ENCODE measurements around the gene ZNF609. TPM values are rescaled to one million over a fixed set of nuclear protein-coding genes. Genes with fewer than 3 reads are reported as not detected.
"Not testable (repeated sequence)": the region's sequence is repeated elsewhere in the genome, so short reads cannot be mapped to it uniquely, and the experiment has no call there.

ZNF609 gene
- total RNA-seq, 2 donors from 2014 or later = 17.9 to 22.7 TPM

DNA sequence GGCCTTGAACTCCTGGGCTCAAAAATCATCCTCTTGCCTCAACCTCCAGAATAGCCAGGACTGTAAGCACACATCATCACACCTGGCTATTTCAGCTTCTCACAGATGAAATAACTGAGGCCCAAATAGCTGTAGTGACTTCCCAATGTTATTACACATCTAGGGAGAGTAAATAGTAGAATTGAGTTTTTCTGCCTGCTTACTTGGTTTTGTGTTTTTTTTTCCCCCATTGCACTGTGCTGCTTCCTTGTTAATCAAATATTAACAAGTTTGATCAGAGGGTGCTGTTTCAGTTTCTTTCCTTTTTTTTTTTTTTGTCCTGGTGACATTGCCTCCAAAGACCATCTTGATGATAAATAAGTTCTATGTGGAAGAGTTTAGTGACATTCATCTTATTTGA is 23.4 kb downstream of the ZNF609 start:
- DNase-seq (no peak), ATAC-seq (no peak)
- no peaks in the 10 kb centered on the region for H3K36me3 ChIP-seq (replicated peaks in 1 of 2; ENCODE audit: insufficient read depth in 1 of 2, low read depth in 2 of 2)
- TF ChIP-seq POLR2A (IDR thresholded peaks at IDR 0.05) = no peak
- TF ChIP-seq, protein P1, sequence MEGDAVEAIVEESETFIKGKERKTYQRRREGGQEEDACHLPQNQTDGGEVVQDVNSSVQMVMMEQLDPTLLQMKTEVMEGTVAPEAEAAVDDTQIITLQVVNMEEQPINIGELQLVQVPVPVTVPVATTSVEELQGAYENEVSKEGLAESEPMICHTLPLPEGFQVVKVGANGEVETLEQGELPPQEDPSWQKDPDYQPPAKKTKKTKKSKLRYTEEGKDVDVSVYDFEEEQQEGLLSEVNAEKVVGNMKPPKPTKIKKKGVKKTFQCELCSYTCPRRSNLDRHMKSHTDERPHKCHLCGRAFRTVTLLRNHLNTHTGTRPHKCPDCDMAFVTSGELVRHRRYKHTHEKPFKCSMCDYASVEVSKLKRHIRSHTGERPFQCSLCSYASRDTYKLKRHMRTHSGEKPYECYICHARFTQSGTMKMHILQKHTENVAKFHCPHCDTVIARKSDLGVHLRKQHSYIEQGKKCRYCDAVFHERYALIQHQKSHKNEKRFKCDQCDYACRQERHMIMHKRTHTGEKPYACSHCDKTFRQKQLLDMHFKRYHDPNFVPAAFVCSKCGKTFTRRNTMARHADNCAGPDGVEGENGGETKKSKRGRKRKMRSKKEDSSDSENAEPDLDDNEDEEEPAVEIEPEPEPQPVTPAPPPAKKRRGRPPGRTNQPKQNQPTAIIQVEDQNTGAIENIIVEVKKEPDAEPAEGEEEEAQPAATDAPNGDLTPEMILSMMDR (IDR thresholded peaks at IDR 0.05) = no peak
- H3K4me1 ChIP-seq = peaks cover 30% of the 10 kb centered on the region
- peak overlapping the region in 2 of 4 donors; percentile 24 to 52 for H3K27ac ChIP-seq
- H3K9me3 ChIP-seq = no peaks in the 10 kb centered on the region
- intact Hi-C loops (cut with DNase I) = no loop called here
- H3K4me3 ChIP-seq = no peak overlapping the region
- H3K27me3 ChIP-seq = no peaks in the 10 kb centered on the region

- H3K27ac ChIP-seq = no peak overlapping the region
- H3K36me3 ChIP-seq (replicated peaks in 1 of 2; ENCODE audit: insufficient read depth in 1 of 2, low read depth in 2 of 2) = no peaks in the 10 kb centered on the region
- no peak overlapping the region for H3K4me3 ChIP-seq
- no peaks in the 10 kb centered on the region for H3K9me3 ChIP-seq
- no peak for TF ChIP-seq POLR2A (IDR thresholded peaks at IDR 0.05)
- TF ChIP-seq, protein P1 (IDR thresholded peaks at IDR 0.05) = no peak
- ATAC-seq (no peak), DNase-seq (no peak)
- intact Hi-C loops (cut with DNase I) = no loop called here
- peaks cover 23% of the 10 kb centered on the region for H3K4me1 ChIP-seq
- no peaks in the 10 kb centered on the region for H3K27me3 ChIP-seq
Measured at GRCh38 chr15:64485796-64486195, 25.4 kb downstream of the ZNF609 start.

DNA sequence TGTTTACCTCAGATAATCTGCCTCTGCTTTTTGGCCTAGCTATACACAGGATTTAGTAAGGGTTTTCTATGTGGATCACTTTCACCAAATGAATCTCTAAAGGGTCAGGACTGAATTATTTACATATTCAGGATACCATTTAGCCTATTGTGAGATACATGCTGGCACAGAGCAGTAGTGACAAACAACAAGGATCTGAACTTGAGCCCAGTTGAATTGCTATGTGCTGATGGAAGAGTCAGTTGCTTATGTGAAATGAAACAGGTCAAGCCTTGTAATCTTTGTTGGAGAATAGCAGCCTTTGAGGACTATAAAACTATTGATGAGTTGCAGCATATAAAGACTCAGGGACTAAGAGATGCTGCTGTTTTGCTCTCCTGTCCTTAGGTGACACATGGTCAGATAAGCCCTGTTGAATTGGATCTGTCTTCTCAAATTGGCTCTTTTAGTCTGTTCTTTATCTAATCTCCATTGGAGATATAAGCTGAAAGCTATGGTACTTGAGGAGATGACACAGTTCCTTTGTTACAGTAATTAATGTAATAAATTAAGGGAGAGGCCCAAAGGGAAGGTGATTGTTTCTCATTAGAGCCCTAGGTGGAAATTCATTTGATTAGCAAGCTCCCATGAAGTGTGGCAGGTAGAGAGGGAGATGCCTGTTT is 30.4 kb downstream of the ZNF609 start:
- no peaks in the 10 kb centered on the region for H3K36me3 ChIP-seq (replicated peaks in 1 of 2; ENCODE audit: insufficient read depth in 1 of 2, low read depth in 2 of 2)
- no peaks in the 10 kb centered on the region for H3K9me3 ChIP-seq
- DNase-seq (no peak), ATAC-seq (no peak)
- H3K4me1 ChIP-seq = no peaks in the 10 kb centered on the region
- H3K27me3 ChIP-seq = no peaks in the 10 kb centered on the region
- intact Hi-C loops (cut with DNase I) = no loop called here
- no peak for TF ChIP-seq POLR2A (IDR thresholded peaks at IDR 0.05)
- TF ChIP-seq, protein P1 (IDR thresholded peaks at IDR 0.05) = no peak
- no peak overlapping the region for H3K27ac ChIP-seq
- H3K4me3 ChIP-seq = no peak overlapping the region

DNA sequence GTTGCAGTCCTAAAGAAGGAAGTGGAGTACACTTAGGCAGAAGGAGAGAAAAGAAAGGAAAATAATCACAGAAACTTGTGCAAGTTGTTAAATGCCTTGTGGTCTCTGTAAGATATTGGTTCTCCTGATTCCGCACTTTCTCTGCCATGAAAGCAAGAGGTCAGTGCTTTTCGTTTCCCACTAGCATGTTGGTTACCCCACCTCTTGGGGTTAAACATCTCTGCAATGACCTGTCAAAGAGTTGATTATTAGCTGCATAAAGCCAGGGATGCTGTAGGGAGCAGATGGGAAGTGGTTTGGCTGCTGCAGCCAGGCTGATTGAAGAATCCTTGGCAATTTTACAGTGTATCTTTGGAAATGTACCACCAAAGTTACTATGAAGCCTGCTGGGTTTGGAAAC is 33.3 kb downstream of the ZNF609 start:
- TF ChIP-seq POLR2A (IDR thresholded peaks at IDR 0.05) = no peak
- TF ChIP-seq, protein P1 (IDR thresholded peaks at IDR 0.05) = no peak
- Histone ChIP-seq H3K27me3 (no peaks in the 10 kb centered on the region), H3K4me1 (no peaks in the 10 kb centered on the region), H3K27ac (no peak overlapping the region), H3K36me3 (replicated peaks in 1 of 2; ENCODE audit: insufficient read depth in 1 of 2, low read depth in 2 of 2) (no peaks in the 10 kb centered on the region), H3K4me3 (no peak overlapping the region), H3K9me3 (no peaks in the 10 kb centered on the region)
- 80 to 85% methylated on average over 2 of the region's 2 CpGs for WGBS, 2 donors
- DNase-seq (no peak), ATAC-seq (no peak)
- intact Hi-C loops (cut with DNase I) = no loop called here

- DNase-seq; H3K9me3 ChIP-seq; intact Hi-C loops (cut with DNase I); H3K27me3 ChIP-seq; H3K36me3 ChIP-seq (replicated peaks in 1 of 2; ENCODE audit: insufficient read depth in 1 of 2, low read depth in 2 of 2); H3K27ac ChIP-seq; H3K4me3 ChIP-seq; H3K4me1 ChIP-seq; ATAC-seq: not testable (repeated sequence)
- 93 to 96% methylated on average over 2 of the region's 2 CpGs for WGBS, 2 donors
Measured at GRCh38 chr15:64495968-64496367, 35.6 kb downstream of the ZNF609 start.

Measured in body of pancreas (tissue), 4 donors.